ENCODE results near the gene DHODH.

GRCh38 chr16:72042157-72042660, 33.7 kb downstream of the DHODH start:
- TF ChIP-seq, protein P1, sequence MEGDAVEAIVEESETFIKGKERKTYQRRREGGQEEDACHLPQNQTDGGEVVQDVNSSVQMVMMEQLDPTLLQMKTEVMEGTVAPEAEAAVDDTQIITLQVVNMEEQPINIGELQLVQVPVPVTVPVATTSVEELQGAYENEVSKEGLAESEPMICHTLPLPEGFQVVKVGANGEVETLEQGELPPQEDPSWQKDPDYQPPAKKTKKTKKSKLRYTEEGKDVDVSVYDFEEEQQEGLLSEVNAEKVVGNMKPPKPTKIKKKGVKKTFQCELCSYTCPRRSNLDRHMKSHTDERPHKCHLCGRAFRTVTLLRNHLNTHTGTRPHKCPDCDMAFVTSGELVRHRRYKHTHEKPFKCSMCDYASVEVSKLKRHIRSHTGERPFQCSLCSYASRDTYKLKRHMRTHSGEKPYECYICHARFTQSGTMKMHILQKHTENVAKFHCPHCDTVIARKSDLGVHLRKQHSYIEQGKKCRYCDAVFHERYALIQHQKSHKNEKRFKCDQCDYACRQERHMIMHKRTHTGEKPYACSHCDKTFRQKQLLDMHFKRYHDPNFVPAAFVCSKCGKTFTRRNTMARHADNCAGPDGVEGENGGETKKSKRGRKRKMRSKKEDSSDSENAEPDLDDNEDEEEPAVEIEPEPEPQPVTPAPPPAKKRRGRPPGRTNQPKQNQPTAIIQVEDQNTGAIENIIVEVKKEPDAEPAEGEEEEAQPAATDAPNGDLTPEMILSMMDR (IDR thresholded peaks at IDR 0.05; ENCODE audit: poor library complexity, severe bottlenecking) = no peak
- TF ChIP-seq SMC3 (conservative IDR thresholded peaks at IDR 0.05; ENCODE audit: poor library complexity) (no peak), POLR2AphosphoS5 (IDR thresholded peaks at IDR 0.05) (no peak), EP300 (conservative IDR thresholded peaks at IDR 0.05; ENCODE audit: poor library complexity, severe bottlenecking) (no peak), MXI1 (conservative IDR thresholded peaks at IDR 0.05; ENCODE audit: poor library complexity, severe bottlenecking) (no peak), TAF1 (IDR thresholded peaks at IDR 0.05; ENCODE audit: low read depth) (no peak), RAD21 (conservative IDR thresholded peaks at IDR 0.05) (no peak), EZH2 (IDR thresholded peaks at IDR 0.05; ENCODE audit: borderline replicate concordance, insufficient read depth, low read length, poor library complexity, severe bottlenecking) (no peak)
- TF ChIP-seq, protein P2, sequence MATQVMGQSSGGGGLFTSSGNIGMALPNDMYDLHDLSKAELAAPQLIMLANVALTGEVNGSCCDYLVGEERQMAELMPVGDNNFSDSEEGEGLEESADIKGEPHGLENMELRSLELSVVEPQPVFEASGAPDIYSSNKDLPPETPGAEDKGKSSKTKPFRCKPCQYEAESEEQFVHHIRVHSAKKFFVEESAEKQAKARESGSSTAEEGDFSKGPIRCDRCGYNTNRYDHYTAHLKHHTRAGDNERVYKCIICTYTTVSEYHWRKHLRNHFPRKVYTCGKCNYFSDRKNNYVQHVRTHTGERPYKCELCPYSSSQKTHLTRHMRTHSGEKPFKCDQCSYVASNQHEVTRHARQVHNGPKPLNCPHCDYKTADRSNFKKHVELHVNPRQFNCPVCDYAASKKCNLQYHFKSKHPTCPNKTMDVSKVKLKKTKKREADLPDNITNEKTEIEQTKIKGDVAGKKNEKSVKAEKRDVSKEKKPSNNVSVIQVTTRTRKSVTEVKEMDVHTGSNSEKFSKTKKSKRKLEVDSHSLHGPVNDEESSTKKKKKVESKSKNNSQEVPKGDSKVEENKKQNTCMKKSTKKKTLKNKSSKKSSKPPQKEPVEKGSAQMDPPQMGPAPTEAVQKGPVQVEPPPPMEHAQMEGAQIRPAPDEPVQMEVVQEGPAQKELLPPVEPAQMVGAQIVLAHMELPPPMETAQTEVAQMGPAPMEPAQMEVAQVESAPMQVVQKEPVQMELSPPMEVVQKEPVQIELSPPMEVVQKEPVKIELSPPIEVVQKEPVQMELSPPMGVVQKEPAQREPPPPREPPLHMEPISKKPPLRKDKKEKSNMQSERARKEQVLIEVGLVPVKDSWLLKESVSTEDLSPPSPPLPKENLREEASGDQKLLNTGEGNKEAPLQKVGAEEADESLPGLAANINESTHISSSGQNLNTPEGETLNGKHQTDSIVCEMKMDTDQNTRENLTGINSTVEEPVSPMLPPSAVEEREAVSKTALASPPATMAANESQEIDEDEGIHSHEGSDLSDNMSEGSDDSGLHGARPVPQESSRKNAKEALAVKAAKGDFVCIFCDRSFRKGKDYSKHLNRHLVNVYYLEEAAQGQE (IDR thresholded peaks at IDR 0.05; ENCODE audit: borderline replicate concordance) = no peak
